Thoracic aorta (tissue), 2 donors: ENCODE measurements around the gene P2RX5. TPM values are rescaled to one million over a fixed set of nuclear protein-coding genes. Genes with fewer than 3 reads are reported as not detected.

Experiments used
- ATAC-seq: fragments of 150-250 bp; one replicate; pipeline ENCODE4 v1.8.0; 2017; ENCODE audit warnings: low read depth; ENCODE audit not compliant: insufficient number of reproducible peaks, low FRiP score
- DNase-seq: peaks from one replicate; pipeline ENCODE4 v3.0.0-alpha.2; 2020; ENCODE audit warnings: low spot score
- H3K27ac ChIP-seq, 2 donors: fragments of 200-600 bp; sonication (generic); 1 replicate in 1 of 2; 2 replicates in 1 of 2; pipeline ENCODE4 v1.5.1; 2016; ENCODE audit warnings: mild to moderate bottlenecking in 2 of 2, moderate library complexity in 2 of 2
- H3K27me3 ChIP-seq: fragments of 200-600 bp; sonication (generic); replicated peaks from 2 replicates; pipeline ENCODE4 v1.6.0; 2016; ENCODE audit warnings: mild to moderate bottlenecking; ENCODE audit not compliant: insufficient read depth
- H3K36me3 ChIP-seq: fragments of 200-600 bp; sonication (generic); one replicate; pipeline ENCODE4 v1.5.1; 2016
- H3K4me1 ChIP-seq, 2 donors: fragments of 200-600 bp; sonication (generic); 1 replicate in 1 of 2; 2 replicates in 1 of 2; pipeline versions ENCODE4 v1.5.1 to v1.6.0; 2016; ENCODE audit warnings: low read depth in 2 of 2, mild to moderate bottlenecking in 1 of 2; ENCODE audit not compliant: control insufficient read depth in 1 of 2
- H3K4me3 ChIP-seq: fragments of 200-600 bp; sonication (generic); 2 replicates; pipeline ENCODE4 v1.5.1; 2016; ENCODE audit warnings: mild to moderate bottlenecking
- H3K9me3 ChIP-seq: fragments of 200-600 bp; sonication (generic); 2 replicates; pipeline ENCODE4 v1.5.1; 2016
- CTCF ChIP-seq: fragments of 200-600 bp; sonication (generic); IDR thresholded peaks from one replicate; pipeline ENCODE4 v1.5.1; 2019; ENCODE audit warnings: antibody characterized with exemption
- total RNA-seq, 2 donors: library from RNA; depleted of rRNA; stranded (reverse); fragments of >200 nt; gene quantifications; one replicate each; pipeline versions ENCODE4 v1.1.0 to v1.2.3, GENCODE V29; 2016

P2RX5 gene
- total RNA-seq, 2 donors from 2014 or later: 2.3 TPM; not detected in 1

- no peak for DNase-seq
Observed at GRCh38 chr17:3645310-3645709, 50.6 kb downstream of the P2RX5 start.

GRCh38 chr17:3643889-3644349, 52.0 kb downstream of the P2RX5 start:
- no peak for ATAC-seq
- Histone ChIP-seq H3K4me1 (peaks cover 0 to 3% of the 10 kb centered on the region in 2 donors), H3K4me3 (no peak overlapping the region), H3K9me3 (no peaks in the 10 kb centered on the region), H3K36me3 (peaks cover 7% of the 10 kb centered on the region), H3K27me3 (no peaks in the 10 kb centered on the region), H3K27ac (no peak overlapping the region)
- DNase-seq: no peak
- no peak for TF ChIP-seq CTCF

More at GRCh38 chr17:3645310-3645709, 50.6 kb downstream of the P2RX5 start:
- H3K27me3 ChIP-seq: no peaks in the 10 kb centered on the region
- H3K27ac ChIP-seq: no peak overlapping the region
- H3K36me3 ChIP-seq: peaks cover 14% of the 10 kb centered on the region
- no peak for ATAC-seq
- H3K4me1 ChIP-seq: no peaks in the 10 kb centered on the region
- TF ChIP-seq CTCF: no peak
- H3K9me3 ChIP-seq: no peaks in the 10 kb centered on the region
- no peak overlapping the region for H3K4me3 ChIP-seq

- H3K27me3 ChIP-seq: no peaks in the 10 kb centered on the region
- no peak overlapping the region for H3K4me3 ChIP-seq
- peaks cover 10 to 12% of the 10 kb centered on the region in 2 donors for H3K4me1 ChIP-seq
- TF ChIP-seq CTCF: no peak
- H3K36me3 ChIP-seq: no peaks in the 10 kb centered on the region
- DNase-seq (no peak), ATAC-seq (no peak)
- H3K27ac ChIP-seq: no peak overlapping the region
- no peaks in the 10 kb centered on the region for H3K9me3 ChIP-seq
Observed at GRCh38 chr17:3641717-3642486, 54.1 kb downstream of the P2RX5 start.

GRCh38 chr17:3641014-3641413, 54.9 kb downstream of the P2RX5 start:
- no peak for ATAC-seq

More at GRCh38 chr17:3641014-3641413, 54.9 kb downstream of the P2RX5 start:
- Histone ChIP-seq H3K27me3 (no peaks in the 10 kb centered on the region), H3K4me3 (no peak overlapping the region), H3K9me3 (no peaks in the 10 kb centered on the region), H3K27ac (peak overlapping the region; percentile 6 to 14), H3K36me3 (no peaks in the 10 kb centered on the region), H3K4me1 (peaks cover 12% of the 10 kb centered on the region in 2 donors)
- no peak for TF ChIP-seq CTCF
- no peak for DNase-seq
